RWPE2 (cell line): ENCODE measurements around the gene PCBP3.

ENCODE experiments used
- ATAC-seq: fragments of 200-7000 bp; cut with Tn5 transposase; 3 replicates; pipeline ENCODE4 v1.9.1; 2021; ENCODE audit warnings: low read depth
- DNase-seq: peaks from one replicate; pipeline ENCODE4 v3.0.0-alpha.2; 2020; ENCODE audit warnings: low spot score
- H3K27ac ChIP-seq: fragments of 450-650 bp; 2 replicates; pipeline ENCODE4 v1.5.1; 2017; ENCODE audit warnings: mild to moderate bottlenecking; ENCODE audit not compliant: poor library complexity, severe bottlenecking
- H3K27me3 ChIP-seq: fragments of 250-450 bp; sonication (Bioruptor Pico); 2 replicates; pipeline ENCODE4 v1.5.1; 2021; ENCODE audit warnings: mild to moderate bottlenecking, moderate library complexity; ENCODE audit not compliant: insufficient read depth, poor library complexity, severe bottlenecking
- H3K36me3 ChIP-seq: fragments of 250-450 bp; sonication (Bioruptor Pico); 2 replicates; pipeline ENCODE4 v1.5.1; 2020; ENCODE audit warnings: low read depth, mild to moderate bottlenecking, moderate library complexity
- H3K4me1 ChIP-seq: fragments of 250-450 bp; sonication (Bioruptor Pico); 2 replicates; pipeline ENCODE4 v1.5.1; 2021; ENCODE audit warnings: mild to moderate bottlenecking, moderate library complexity; ENCODE audit not compliant: insufficient read depth, poor library complexity, severe bottlenecking
- H3K4me3 ChIP-seq: fragments of 250-450 bp; sonication (Bioruptor Pico); 2 replicates; pipeline ENCODE4 v1.5.1; 2021; ENCODE audit warnings: mild to moderate bottlenecking, moderate library complexity; ENCODE audit not compliant: severe bottlenecking
- H3K9me3 ChIP-seq: fragments of 250-450 bp; sonication (Bioruptor Pico); 2 replicates; pipeline ENCODE4 v1.5.1; 2021; ENCODE audit warnings: mild to moderate bottlenecking, moderate library complexity; ENCODE audit not compliant: severe bottlenecking
- CTCF ChIP-seq: fragments of 450-650 bp; IDR thresholded peaks from one replicate; pipeline ENCODE4 v1.5.1; 2017; ENCODE audit warnings: mild to moderate bottlenecking, moderate library complexity; ENCODE audit not compliant: poor library complexity, severe bottlenecking

PCBP3 gene

GRCh38 chr21:45931397-45931969 is 288.0 kb downstream of the PCBP3 start:
- no peaks in the 10 kb centered on the region for H3K27me3 ChIP-seq
- ATAC-seq (no peak), DNase-seq (no peak)
- TF ChIP-seq CTCF: no peak
- no peak overlapping the region for H3K27ac ChIP-seq
- H3K4me3 ChIP-seq: no peak overlapping the region
- no peaks in the 10 kb centered on the region for H3K9me3 ChIP-seq
- H3K36me3 ChIP-seq: no peaks in the 10 kb centered on the region
- no peaks in the 10 kb centered on the region for H3K4me1 ChIP-seq

GRCh38 chr21:45932922-45933502 is 289.5 kb downstream of the PCBP3 start:
- Histone ChIP-seq H3K9me3 (no peaks in the 10 kb centered on the region), H3K36me3 (no peaks in the 10 kb centered on the region), H3K4me1 (no peaks in the 10 kb centered on the region), H3K4me3 (no peak overlapping the region), H3K27ac (no peak overlapping the region), H3K27me3 (no peaks in the 10 kb centered on the region)
- ATAC-seq (no peak), DNase-seq (no peak)
- no peak for TF ChIP-seq CTCF

GRCh38 chr21:45934085-45934484 is 290.6 kb downstream of the PCBP3 start:
- H3K36me3 ChIP-seq: no peaks in the 10 kb centered on the region
- no peaks in the 10 kb centered on the region for H3K4me1 ChIP-seq
- H3K4me3 ChIP-seq: no peak overlapping the region
- H3K27ac ChIP-seq: no peak overlapping the region
- H3K27me3 ChIP-seq: no peaks in the 10 kb centered on the region
- no peaks in the 10 kb centered on the region for H3K9me3 ChIP-seq
- ATAC-seq: no peak
- no peak for TF ChIP-seq CTCF
- no peak for DNase-seq

- Histone ChIP-seq H3K4me1 (no peaks in the 10 kb centered on the region), H3K27me3 (no peaks in the 10 kb centered on the region), H3K9me3 (no peaks in the 10 kb centered on the region), H3K27ac (no peak overlapping the region), H3K4me3 (no peak overlapping the region), H3K36me3 (no peaks in the 10 kb centered on the region)
- ATAC-seq (no peak), DNase-seq (no peak)
- no peak for TF ChIP-seq CTCF
Observed at GRCh38 chr21:45934554-45934953, 291.0 kb downstream of the PCBP3 start.

GRCh38 chr21:45935628-45936027 is 292.1 kb downstream of the PCBP3 start:
- no peak overlapping the region for H3K27ac ChIP-seq

More at GRCh38 chr21:45935628-45936027, 292.1 kb downstream of the PCBP3 start:
- H3K4me3 ChIP-seq: no peak overlapping the region
- ATAC-seq (no peak), DNase-seq (no peak)
- no peak for TF ChIP-seq CTCF
- H3K9me3 ChIP-seq: no peaks in the 10 kb centered on the region
- H3K36me3 ChIP-seq: no peaks in the 10 kb centered on the region
- H3K27me3 ChIP-seq: no peaks in the 10 kb centered on the region
- H3K4me1 ChIP-seq: no peaks in the 10 kb centered on the region
